HG03565 (cell line): ENCODE results near the gene TSPOAP1.

ENCODE experiments used
- ATAC-seq: cut with Tn5 transposase; IDR thresholded peaks from one replicate; pipeline ENCODE4 v1.9.1; 2021; ENCODE audit warnings: mild to moderate bottlenecking, moderate library complexity; ENCODE audit not compliant: unreplicated experiment

TSPOAP1 gene

DNA sequence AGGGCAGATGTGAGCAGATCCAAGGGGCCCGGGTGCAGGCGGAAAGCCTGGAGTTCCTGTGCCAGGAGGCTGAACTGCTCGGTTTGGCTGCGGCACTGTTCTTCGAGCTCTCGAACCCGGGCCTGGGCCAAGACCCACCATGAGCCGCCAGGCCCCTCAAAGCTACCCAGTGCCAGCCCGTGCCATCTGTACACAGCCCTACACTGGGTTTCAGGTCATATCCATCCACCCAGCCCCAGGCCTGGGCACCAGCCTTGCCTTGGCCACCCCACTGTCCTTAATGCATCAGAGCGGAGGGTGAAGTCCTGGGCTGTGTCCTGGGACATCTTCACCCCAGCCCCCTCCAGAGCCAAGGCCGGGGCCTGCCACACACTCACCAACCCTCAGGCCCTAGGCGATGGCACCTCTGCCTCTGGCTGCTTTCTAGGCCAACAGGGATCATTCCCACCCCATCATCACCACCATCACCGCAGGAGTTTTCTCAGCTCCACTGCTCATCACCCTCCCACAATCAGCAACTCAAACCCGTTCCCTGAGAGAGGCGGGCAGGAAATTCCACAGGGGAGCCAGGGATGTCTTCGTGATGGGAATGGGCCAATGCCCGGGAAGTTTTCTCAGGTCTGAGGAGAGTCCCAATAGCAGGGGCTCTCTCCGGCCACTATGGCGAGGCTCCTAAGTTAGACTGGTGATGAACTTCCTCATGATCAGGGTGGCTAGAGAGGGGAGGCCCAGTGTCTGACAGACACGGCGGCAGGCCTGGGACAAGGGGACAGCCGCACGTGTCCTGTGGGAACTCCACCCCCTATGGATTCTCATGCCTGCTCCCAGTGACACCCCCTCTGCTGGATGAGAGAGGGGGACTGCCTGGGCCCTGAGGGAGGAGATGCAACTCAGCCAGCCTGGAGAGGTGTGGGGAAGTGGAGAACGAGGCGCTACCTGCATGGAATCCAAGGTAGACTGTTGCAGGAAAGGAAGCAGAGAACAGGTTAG, 9.1 kb downstream of the TSPOAP1 start:
- ATAC-seq, result no peak

DNA sequence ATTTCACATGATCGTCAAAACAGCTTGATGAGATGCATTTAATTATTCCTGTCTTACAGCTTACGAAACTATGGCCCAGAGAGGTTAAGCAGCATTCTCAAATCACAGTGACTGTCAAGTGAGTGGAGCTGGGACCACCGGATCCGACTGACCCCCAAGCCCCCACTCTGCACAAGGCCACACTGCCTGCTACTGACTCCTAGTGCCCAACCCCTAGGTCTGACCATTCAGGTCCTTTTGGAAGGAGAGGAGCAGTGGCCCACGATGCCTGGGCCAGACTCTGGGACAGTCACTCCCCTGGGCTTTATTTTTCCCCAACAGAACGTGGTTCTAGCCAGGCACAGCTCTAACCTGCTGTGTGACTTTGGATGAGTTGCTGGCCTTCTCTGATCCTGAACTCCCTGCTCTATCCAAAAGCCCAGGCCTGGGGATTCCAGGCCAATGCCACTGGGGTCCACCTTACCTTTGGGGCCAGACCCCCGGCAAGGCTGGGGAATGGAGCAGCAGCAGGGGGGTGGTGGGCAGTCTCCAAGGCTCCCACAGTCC, 9.9 kb downstream of the TSPOAP1 start:
- ATAC-seq, result no peak

DNA sequence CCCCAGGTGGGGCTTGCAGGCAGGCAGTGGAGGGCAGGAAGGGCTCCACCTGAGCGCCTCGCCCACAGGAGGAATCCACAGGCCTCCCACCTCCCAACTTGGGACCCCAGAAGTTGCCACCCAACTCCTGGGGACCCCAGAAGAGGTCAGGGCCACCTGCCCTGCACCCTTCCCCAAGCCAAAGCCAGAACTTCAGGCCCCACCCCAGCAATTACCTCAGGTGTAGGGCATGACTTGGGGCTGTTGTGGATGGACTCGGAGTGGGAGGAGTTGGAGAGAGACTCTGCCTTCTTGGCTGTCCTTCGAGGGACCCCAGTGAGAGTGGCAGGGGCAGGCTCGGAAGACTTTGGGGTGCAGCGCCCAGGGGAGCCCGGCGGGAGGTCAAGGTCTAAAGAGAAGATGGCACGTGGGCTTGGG, 10.5 kb downstream of the TSPOAP1 start:
- no peak for ATAC-seq

DNA sequence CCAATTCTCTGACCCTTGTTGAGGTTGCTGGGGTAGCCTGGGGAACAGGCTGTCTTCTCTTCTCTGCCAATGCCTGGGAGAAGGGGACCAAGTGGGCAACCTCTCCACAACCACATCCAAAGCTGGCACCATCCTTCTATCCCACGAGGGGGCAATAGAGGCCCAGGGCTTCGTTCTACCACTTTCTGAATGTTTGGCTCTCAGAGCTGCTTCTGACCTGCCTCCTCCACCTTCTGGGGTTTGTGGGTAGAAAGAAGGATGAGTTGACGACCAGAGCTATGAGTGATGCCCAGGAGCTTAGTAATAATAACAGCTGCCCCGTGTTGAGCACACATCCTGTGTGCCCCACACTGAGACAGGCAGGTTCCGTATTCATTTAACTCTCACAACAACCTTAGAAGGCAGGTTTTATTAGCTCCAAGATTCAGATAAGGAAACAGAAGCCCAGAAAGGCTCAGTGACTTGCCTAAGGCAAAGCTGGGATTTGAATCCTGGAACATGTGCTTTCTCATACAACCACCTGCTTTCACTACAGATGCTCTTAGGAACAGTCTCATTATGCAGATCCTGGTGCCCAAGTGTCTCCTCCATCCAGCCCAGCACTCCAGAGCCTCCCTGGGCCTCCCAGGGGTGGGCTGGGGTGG, 11.1 kb downstream of the TSPOAP1 start:
- ATAC-seq, result peak; percentile 46

DNA sequence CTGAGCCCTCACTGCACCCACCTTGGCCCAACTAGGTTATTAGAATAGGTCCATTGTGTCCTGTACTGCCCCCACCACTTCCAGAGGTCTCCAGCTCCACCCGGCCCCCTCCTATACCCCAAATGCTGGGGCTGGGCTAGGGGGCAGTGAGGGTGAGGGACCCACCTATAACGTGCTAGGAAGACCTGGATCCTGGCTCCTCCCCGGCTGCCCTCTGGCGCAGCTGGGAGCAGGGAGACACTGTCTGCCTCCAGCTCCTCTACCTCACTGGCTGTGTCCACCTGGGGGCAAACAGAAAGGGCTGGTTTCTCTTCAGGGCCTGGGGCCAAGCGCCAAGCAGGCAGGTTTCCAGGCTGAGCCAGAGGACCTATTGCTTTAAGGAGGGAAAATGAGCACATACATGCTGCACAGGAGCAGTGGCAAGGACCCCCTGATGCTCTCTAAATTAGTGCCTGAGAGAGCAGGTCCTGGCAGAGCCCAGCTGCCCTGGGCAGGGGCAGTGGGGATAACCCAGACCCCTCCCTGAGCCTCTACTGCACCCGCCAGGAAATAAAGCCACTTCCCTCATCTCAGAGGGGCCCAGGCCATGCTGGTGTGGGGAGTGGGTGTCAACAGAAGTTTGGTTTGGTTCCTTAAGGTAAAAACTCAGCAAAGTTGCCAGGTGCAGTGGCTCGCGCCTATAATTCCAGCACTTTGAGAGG, 12.2 kb downstream of the TSPOAP1 start:
- no peak for ATAC-seq

DNA sequence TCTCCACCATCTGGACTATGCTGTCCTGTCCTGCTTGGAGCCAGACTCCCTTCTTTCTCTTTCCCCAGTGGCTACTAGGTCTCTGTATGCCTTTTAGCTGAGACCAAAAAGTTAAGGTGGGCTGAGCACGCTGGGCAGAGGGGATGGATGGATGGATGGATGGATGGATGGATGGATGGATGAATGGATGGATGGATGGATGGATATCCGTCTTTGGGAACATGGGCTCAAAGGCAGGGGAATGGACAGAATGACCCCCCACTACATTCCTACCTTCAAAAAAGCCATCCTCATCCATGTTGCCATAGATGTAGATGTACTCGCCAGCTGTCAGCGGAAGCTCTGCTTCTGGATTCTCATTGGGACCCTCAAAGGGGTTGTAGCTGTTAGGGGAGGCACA, 12.8 kb downstream of the TSPOAP1 start:
- ATAC-seq, result no peak

DNA sequence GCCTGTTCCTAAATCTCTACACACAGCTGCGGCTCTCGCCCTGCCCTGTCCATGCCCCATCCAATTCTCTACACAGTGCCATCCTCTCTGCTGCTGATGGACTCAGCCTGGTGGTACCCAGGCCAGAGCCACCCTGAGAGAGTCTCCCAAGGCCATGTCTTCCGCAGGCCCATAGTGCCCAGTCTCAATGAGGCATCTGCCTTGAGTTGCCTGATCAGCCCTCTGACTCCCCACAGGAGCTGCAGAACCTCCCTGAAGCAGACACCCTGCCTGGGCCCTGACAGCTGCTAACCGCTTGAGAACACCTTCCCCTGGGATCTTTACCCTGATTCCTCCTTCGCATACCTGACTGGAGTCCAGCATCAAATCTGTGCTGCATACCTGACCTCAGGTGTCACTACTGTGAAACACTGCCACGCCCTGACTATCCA, 13.3 kb downstream of the TSPOAP1 start:
- no peak for ATAC-seq

DNA sequence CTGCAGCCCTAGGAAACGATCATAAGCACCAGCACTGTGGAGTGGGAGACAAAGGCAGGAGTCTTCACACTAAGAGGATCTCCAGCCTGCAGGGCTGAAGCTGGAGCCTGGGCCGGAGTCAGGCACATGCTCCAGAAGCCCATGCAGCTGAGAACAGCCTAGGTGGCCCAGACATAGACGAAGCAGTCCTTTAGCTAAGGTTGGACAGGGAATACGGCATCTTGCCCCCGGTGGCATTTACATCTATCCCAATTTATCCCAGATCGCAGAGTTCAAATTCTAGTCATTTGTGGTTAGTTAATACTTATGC, 13.9 kb downstream of the TSPOAP1 start:
- ATAC-seq, result no peak

DNA sequence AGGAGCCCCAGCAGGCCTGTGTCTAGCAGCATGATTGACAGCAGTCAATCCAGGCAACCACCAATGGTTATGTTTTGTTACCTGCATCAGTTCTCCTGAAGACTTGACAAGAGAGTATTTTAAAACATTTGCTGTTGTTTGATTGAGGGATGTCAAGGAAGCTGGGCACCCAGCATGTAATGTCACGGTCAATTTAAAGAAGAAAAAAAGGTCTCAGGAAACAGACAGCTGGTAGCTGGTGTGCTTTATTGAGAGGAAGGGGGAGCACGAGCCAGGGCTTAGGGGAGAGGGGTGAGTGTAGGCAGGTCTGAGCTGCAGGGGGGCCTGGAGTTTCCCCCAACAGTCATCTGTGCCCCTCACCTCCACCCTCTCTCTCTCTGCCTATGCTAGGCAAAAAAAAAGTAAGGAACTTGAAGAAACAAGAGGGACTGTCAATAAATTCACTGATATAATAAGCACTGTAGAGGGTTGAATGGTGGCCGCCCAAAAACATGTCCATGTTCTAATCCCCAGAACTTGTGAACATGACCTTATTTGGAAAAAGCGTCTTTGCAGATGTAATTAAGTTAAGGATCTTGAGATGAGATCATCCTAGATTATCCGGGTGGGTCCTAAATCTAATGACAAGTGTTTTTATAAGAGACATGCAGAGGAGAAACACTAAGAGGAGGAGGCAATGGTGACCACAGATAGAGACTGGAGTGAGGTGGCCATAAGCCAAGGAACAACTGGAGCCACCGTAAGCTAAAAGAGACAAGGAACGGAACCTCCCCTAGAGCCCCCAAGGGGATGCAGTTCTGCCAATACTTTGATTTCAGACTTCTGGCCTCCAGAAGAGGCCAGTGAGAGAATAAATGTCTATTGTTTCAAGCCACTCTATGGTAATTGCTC, 14.5 kb downstream of the TSPOAP1 start:
- ATAC-seq, result no peak

DNA sequence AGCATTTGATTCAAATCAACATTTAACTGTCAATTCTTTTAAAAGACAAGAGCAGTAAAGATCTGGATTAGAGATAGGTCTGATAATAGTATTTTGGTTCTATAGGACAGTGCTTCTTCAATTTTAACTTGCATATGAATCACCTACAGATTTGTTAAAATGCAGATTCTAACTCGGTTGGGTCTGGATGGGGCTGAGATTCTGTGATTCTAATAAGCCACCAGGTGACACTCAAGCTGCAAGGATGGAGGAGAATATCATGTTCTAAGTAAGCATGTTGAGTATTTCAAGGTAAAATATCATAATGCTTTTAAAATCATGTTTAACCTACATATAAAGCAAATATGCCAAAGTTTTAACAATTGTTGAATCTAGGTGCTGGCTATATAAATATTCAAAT, 15.8 kb downstream of the TSPOAP1 start:
- ATAC-seq, result no peak

DNA sequence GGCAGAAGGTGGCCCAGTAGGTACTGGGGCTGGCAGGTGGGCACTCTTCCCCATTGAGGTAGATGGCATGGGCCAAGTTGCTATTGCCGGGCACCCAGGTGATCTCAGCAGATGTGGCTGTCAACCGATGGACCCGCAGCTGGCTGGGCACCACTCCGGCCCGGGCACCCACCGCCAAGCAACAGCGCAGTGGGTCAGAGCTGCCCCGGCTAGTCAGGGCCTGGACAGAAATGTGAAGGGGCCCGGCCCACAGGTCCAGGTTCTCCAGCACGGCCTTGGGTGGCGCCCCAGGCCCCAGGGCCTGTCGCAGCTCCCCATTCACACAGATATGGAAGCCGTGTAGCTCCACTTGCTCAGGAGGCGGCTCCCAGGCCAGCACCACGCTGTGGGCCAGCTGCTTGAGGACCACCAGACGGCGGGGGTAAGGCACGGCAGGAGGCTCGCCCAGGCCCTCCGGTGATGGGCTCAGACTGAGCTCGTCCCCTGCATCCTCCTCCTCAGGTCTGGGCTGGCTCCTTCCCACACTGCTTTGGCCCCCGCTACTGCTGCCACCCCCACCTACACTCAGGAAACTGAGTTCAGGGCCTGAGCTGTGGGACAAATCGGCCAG, 16.5 kb downstream of the TSPOAP1 start:
- ATAC-seq, result no peak

DNA sequence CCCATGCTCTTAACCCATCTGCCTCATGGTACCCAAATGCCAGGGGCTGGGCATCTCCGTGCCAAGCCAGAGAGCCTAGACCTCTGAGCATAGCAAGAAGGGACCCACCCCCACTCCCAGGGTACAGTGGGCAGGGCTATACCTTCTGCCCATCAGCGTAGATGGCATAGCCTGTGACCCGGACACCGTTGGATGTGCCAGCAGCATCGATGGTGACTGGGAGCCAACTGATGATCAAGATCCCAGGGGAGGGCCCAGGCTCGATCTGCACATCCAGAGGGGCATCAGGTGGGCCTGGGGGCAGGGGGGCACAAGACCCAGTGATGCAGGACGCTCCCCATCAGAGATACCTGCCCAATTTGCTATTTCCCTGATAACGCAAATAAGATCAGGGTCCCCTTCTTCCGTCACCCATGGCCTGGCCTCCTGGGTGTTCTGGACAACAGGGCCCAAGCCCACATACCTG, 17.1 kb downstream of the TSPOAP1 start:
- no peak for ATAC-seq

DNA sequence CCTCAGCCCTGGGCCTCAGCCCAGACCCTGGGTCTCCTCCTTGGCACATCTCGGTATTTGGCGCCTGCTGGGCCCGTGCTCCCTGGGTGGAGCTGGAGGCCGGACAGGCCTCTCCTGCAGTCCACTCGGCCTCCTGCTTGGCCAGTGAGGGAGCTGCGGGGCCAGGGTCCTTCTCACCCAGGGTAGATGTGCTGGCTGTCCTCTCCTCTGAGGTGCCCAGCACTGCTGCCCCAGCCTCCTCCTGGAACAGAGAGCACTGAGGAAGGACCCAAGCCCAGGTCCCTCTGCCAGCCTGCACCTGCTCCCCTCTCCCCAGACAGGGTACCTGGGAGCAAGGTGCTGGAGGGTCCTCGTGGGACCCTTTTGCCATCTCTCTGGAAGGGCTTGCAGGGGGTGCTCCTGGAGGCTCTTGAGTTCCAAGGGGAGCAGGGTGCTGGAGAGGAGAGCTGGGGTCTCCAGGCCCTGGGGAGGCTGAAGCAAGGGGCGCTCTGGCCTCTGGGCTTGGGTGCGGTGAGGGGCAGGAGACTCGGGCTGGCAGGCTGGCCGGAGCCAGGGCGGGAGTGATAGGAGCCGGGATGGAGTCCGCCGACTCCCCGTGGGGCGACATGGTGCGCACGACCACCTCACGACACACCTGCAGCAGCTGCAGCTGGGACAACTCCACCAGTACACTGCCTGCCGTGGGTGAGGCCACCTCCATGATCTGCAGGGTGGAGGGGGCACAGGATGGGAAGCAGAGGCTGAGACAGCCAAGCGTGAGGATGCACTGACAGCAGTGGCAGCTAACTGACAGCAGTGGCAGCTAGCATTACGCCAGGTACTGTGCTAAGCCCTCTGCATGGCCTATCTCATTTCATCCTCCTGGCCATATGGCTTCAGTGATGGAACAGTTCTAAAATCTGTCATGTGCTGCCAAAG, 17.8 kb downstream of the TSPOAP1 start:
- ATAC-seq, result no peak

DNA sequence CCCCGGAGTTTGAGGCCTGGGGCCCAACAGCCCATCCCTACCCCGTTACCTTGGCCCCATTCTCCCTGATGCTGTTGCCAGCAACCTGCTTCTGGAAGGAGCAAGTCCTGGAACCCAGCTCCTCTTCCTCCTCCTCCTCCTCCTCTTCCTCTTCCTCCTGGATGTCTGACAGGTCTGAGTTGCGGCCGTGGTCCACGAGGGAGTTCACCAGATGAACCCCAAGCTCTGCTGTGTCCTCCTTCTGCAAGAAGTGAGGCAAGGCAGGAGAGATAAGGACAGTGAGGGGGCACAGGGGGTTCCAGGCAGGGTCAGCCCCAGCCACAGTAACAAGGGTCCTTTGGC, 18.7 kb downstream of the TSPOAP1 start:
- no peak for ATAC-seq

DNA sequence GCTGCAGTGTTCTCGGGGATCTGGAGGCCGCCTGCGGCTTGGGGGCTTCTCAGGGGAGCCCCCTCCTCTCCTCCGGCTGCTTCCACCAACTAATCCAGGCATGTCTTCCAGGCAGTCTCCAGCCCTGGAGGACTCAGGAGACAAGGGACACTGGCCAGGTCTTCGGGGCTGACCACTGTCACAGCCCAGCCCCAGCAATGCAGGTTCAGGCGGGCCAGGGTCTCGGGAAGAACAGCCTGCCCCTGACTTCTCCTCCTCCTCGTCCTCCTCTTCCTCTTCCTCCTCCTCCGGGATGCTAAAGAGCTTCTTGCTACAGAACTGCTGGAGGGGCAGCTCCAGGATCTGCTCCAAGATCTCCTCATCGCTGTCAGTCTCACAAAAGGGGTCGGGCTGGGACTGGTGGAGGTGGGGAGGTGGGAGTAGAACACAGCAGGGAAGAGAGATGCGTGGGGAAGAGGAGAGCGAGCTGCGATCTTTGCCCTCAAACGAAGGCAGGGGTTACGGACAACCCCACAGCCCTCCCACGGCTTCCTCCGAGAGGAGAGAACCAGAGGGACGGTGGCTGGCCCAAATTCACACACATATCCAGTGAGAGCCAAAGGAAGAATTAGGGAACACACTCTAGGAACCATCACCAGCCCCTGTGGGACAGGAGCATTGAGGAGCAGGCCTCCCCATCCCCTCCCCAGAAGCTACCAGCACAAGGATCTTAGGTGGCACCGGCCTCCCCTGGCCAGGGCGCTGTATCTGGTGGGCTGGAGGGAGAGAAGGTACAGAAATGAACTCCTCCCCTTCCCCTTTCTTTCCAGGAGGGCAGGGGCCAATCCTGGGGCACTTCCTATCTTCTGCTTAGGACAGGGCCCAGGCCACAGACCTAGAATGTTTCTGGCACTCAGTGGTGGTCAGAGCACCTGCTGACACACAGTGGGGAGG, 19.3 kb downstream of the TSPOAP1 start:
- no peak for ATAC-seq

DNA sequence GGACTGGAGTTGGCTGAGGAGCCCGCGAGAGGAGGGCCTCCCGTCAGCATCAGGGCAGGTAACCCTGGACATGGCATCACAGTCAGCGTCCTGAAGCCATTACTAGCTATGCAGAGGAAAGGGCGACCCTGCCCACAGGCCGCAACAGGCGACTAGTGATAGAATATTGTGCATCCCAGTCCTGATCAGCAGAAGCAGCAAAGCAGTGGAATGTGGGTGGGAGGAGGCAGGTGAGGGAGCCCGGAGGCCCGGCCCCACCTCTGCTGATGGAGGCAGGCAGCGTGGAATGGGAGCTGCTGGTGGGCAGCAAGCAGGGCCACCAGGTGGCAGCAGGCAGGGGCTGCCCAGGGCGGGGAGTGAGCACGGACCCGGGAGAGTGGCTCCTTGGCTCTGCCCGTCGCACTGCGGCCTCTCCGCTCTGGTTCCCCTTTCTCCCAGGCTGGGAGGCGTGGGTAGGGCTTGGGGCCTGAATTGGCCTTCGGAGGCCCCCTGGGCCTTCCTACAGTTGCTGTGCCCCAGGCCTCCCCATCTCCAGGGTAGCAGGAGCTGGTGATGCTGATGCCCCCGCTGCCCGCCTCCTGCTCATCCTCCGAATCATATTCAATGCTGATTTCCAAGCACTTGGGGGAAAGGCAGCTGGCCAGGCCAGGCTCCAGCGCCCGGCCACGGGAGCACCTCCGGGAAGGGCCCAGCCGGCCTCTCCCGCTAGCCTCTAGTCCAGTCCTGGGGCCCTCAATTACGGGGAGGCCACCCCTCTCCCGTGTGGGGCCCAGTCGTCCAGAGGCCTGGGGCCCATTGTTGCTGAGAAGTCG, 20.2 kb downstream of the TSPOAP1 start:
- ATAC-seq, result no peak
